Measurements from ENCODE around the gene SMIM17.

Gene SMIM17

DNA sequence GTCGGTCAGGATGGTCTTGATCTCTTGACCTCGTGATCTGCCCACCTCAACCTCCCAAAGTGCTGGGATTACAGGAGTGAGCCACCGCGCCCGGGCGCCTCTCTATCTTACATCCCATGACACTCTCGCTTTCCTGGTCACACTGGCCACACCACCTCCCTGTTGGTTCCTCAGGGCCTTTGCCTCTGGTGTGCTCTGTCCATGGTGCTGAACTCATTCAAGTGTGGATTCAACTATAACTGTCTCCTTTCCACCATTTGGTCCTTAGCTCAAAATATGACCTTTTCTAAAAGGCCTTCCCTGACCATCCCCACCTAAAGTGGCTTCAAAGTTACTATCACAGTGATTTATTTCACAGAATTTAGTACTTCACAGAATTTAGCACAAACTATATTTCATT, 3.7 kb upstream of the SMIM17 start:
- DNase-seq (ENCODE audit: extremely low spot score), result no peak
- no peak for TF ChIP-seq CTCF (IDR thresholded peaks at IDR 0.05; ENCODE audit: control extremely low read depth, extremely low read depth, low read depth, missing control alignments)
- POLR2A ChIA-PET, result no interaction called here
- CTCF ChIA-PET, result no interaction called here

DNA sequence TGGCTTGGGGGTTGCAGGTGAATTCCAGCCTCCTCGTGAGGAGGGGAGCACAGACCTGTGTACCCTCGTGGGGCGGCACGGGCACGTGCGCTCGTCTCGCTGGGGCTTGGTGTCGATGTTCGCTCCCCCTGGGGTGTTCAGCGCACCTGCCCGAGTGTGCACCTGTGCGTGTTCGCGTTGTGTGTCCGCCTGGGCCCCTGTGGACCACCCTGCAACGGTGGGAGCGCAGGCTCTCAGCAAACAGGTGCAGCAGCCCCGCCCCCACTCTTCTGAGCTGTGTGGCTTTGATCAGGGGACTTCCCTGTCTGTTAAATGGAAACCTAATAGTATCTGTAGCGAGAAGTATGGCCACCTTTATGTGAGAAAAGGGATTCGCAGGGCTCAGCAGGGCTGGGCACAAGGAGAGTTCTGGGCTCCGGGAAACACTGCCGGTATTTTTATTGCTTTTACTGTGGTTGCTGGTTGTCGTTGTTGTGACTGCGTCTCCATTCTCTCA, 549 bp downstream of the SMIM17 start:
- POLR2A ChIA-PET, result no interaction called here
- no peak for DNase-seq (ENCODE audit: extremely low spot score)
- CTCF ChIA-PET, result no interaction called here
- no peak for TF ChIP-seq CTCF (IDR thresholded peaks at IDR 0.05; ENCODE audit: control extremely low read depth, extremely low read depth, low read depth, missing control alignments)

DNA sequence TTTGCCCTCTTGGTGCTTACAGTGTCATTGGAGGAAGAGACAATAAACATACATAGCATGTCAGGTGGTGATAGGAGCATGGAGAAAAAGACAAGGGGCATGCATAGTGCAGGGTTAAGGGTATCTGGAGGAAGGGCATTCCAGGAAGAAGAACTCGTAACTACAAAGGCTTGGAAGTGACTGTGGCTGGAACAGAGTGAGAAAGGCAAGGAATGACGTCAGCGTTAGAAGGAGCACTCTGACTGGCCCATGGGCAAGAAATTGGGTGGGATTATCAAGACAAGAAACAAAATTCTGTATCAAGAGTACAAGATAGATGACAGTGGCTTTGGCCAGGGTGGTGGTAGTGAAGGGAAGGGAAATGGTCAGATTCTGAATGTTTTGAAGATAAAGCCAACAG, 11.2 kb downstream of the SMIM17 start:
- no peak for TF ChIP-seq CTCF (IDR thresholded peaks at IDR 0.05; ENCODE audit: control extremely low read depth, extremely low read depth, low read depth, missing control alignments)
- POLR2A ChIA-PET, result no interaction called here
- CTCF ChIA-PET, result no interaction called here
- DNase-seq (ENCODE audit: extremely low spot score), result no peak

- TF ChIP-seq CTCF (IDR thresholded peaks at IDR 0.05; ENCODE audit: control extremely low read depth, extremely low read depth, low read depth, missing control alignments), result no peak
- ChIA-PET POLR2A (no interaction called here), CTCF (no interaction called here)
- DNase-seq (ENCODE audit: extremely low spot score), result no peak
These were observed 17.6 kb downstream of the SMIM17 start for GRCh38 chr19:56660381-56661107.

DNA sequence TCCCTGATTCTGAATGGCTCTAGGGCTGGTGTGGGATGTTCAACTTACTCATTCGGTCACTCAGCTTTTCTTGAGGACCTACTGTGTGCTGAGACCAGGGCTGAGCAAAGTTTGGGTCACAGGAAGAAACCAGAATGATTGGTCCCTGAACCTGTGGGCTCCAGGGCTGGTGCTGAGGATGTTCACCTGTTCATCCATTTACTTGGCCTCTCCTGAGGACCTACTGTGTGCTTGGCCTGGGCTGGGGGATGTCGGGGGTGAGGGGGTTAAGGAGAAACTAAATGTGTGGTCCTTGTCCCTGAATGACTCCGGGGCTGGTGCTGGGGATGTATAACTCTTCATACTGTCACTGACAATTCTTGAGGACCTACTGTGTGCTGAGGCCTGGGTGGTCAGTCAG, 18.3 kb downstream of the SMIM17 start:
- no peak for DNase-seq (ENCODE audit: extremely low spot score)
- no peak for TF ChIP-seq CTCF (IDR thresholded peaks at IDR 0.05; ENCODE audit: control extremely low read depth, extremely low read depth, low read depth, missing control alignments)
- POLR2A ChIA-PET, result no interaction called here
- CTCF ChIA-PET, result no interaction called here

DNA sequence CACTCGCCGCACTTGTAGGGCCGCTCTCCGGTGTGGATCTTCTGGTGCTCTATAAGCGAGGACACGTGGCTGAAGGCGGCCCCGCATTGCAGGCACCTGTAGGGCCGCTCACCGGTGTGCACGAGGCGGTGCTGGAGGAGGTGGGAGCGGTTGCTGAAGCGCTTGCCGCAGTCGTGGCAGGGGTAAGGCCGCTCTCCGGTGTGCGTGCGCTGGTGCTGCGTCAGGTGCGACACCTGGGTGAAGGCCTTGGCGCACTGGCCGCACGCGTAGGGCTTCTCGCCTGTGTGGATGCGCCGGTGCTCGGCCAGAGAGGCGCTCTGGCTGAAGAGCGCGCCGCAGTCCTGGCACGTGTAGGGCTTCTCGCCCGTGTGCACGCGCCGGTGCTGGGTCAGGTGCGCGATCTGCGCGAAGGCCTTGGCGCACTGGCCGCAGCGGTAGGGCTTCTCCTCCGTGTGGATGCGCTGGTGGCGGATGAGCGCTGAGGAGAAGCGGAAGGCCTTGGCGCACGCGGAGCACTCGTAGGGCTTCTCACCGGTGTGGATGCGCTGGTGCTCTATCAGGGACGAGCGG, 21.1 kb downstream of the SMIM17 start:
- no peak for DNase-seq (ENCODE audit: extremely low spot score)
- TF ChIP-seq CTCF (IDR thresholded peaks at IDR 0.05; ENCODE audit: control extremely low read depth, extremely low read depth, low read depth, missing control alignments), result no peak
- POLR2A ChIA-PET, result no interaction called here
- CTCF ChIA-PET, result no interaction called here

Data from GM10248 (cell line).